HG02970 (cell line): Measurements from ENCODE around the gene SGCD.

Source experiments
- ATAC-seq: cut with Tn5 transposase; IDR thresholded peaks from one replicate; pipeline ENCODE4 v1.9.1; 2021; ENCODE audit warnings: mild to moderate bottlenecking, moderate library complexity, moderate number of reproducible peaks; ENCODE audit not compliant: unreplicated experiment, low FRiP score

The SGCD gene

GRCh38 chr5:156359476-156359875 is 32.5 kb downstream of the SGCD start:
- ATAC-seq: no peak

GRCh38 chr5:156361436-156362109 is 34.6 kb downstream of the SGCD start:
- ATAC-seq: no peak

- ATAC-seq: no peak
Observed at GRCh38 chr5:156363861-156364260, 36.9 kb downstream of the SGCD start.

- no peak for ATAC-seq
Observed at GRCh38 chr5:156366521-156366920, 39.6 kb downstream of the SGCD start.

GRCh38 chr5:156367597-156367996 is 40.6 kb downstream of the SGCD start:
- ATAC-seq: no peak

- no peak for ATAC-seq
Observed at GRCh38 chr5:156375895-156376495, 49.0 kb downstream of the SGCD start.

GRCh38 chr5:156376751-156377150 is 49.8 kb downstream of the SGCD start:
- peak; percentile 70 for ATAC-seq

GRCh38 chr5:156378159-156378558 is 51.2 kb downstream of the SGCD start:
- ATAC-seq: no peak

- ATAC-seq: no peak
Observed at GRCh38 chr5:156379206-156379605, 52.2 kb downstream of the SGCD start.

GRCh38 chr5:156380848-156381247 is 53.9 kb downstream of the SGCD start:
- ATAC-seq: no peak

- no peak for ATAC-seq
Observed at GRCh38 chr5:156383510-156384265, 56.7 kb downstream of the SGCD start.

- no peak for ATAC-seq
Observed at GRCh38 chr5:156385416-156385815, 58.5 kb downstream of the SGCD start.

- ATAC-seq: no peak
Observed at GRCh38 chr5:156386976-156387375, 60.0 kb downstream of the SGCD start.

- no peak for ATAC-seq
Observed at GRCh38 chr5:156387391-156387790, 60.4 kb downstream of the SGCD start.

GRCh38 chr5:156388233-156388632 is 61.3 kb downstream of the SGCD start:
- no peak for ATAC-seq

- ATAC-seq: no peak
Observed at GRCh38 chr5:156391139-156391538, 64.2 kb downstream of the SGCD start.

GRCh38 chr5:156393980-156394379 is 67.0 kb downstream of the SGCD start:
- ATAC-seq: no peak

GRCh38 chr5:156394642-156395305 is 67.8 kb downstream of the SGCD start:
- ATAC-seq: no peak

- no peak for ATAC-seq
Observed at GRCh38 chr5:156395306-156395675, 68.3 kb downstream of the SGCD start.

- ATAC-seq: no peak
Observed at GRCh38 chr5:156396063-156396829, 69.3 kb downstream of the SGCD start.

- no peak for ATAC-seq
Observed at GRCh38 chr5:156396830-156397081, 69.8 kb downstream of the SGCD start.
